Prostate gland (tissue), 2 donors: Measurements from ENCODE around the gene CXorf51B. TPM values are rescaled to one million over a fixed set of nuclear protein-coding genes. Genes with fewer than 3 reads are reported as not detected.
"Not testable (repeated sequence)": the region's sequence is repeated elsewhere in the genome, so short reads cannot be mapped to it uniquely, and the experiment has no call there.

Experiments used
- DNase-seq: peaks from one replicate; pipeline ENCODE4 v3.0.0-alpha.2; 2019; ENCODE audit warnings: low spot score
- H3K27ac ChIP-seq, 2 donors: fragments of 200-600 bp; sonication (generic); 2 replicates each; pipeline ENCODE4 v1.5.1; 2017 to 2019
- H3K27me3 ChIP-seq: fragments of 200-600 bp; sonication (generic); replicated peaks from 2 replicates; pipeline ENCODE4 v1.5.1; 2019; ENCODE audit not compliant: insufficient read depth
- H3K36me3 ChIP-seq, 2 donors: fragments of 200-600 bp; sonication (generic); 1 replicate in 1 of 2; 2 replicates in 1 of 2; pipeline versions ENCODE4 v1.5.1 to v1.8.1; 2017 to 2019
- H3K4me1 ChIP-seq: fragments of 200-600 bp; sonication (generic); replicated peaks from 2 replicates; pipeline ENCODE4 v1.5.1; 2019
- H3K4me3 ChIP-seq, 2 donors: fragments of 200-600 bp; sonication (generic); 2 replicates each; pipeline ENCODE4 v1.5.1; 2017 to 2019
- H3K9me3 ChIP-seq: fragments of 200-600 bp; sonication (generic); 2 replicates; pipeline ENCODE4 v1.5.1; 2017
- CTCF ChIP-seq, 4 experiments: fragments of 200-600 bp in 2 of 4; fragments of 450-650 bp in 2 of 4; sonication (generic) in 2 of 4; IDR thresholded peaks; 1 replicate in 3 of 4; 2 replicates in 1 of 4; pipeline ENCODE4 v1.5.1; 2016 to 2019; ENCODE audit warnings: antibody characterized with exemption in 4 of 4, mild to moderate bottlenecking in 2 of 4, moderate library complexity in 2 of 4
- POLR2A ChIP-seq: fragments of 450-650 bp; IDR thresholded peaks from one replicate; pipeline ENCODE4 v1.6.1; 2016; ENCODE audit warnings: antibody characterized with exemption, mild to moderate bottlenecking
- POLR2AphosphoS5 ChIP-seq: sonication (generic); formaldehyde crosslinking; IDR thresholded peaks from one replicate; pipeline ENCODE4 v1.6.1; 2017; ENCODE audit warnings: antibody characterized with exemption
- WGBS: methylation state at CpG from one replicate; pipeline ENCODE4 v1.1.5; 2018; 5-methylcytosine and 5-hydroxymethylcytosine counted together
- intact Hi-C: fragments of 100-400 bp; cut with DNase I; formaldehyde crosslinking; loops from one replicate; pipeline ENCODE4 v1.14.2; 2022
- total RNA-seq, 2 donors: library from RNA; depleted of rRNA; stranded (reverse); fragments of >200 nt; gene quantifications; one replicate each; pipeline ENCODE4 v1.1.0, GENCODE V29; 2016

The CXorf51B gene
- 10 to 100 TPM in 1 of 2 donors, not detected in 1; 16.1 TPM for total RNA-seq

- no CpG with 5 or more reads among the region's 3 CpGs for WGBS
- H3K27ac ChIP-seq, H3K9me3 ChIP-seq, H3K36me3 ChIP-seq, DNase-seq, H3K4me3 ChIP-seq, H3K4me1 ChIP-seq, H3K27me3 ChIP-seq, intact Hi-C loops: not testable (repeated sequence)
Measured at GRCh38 chrX:146809471-146809870, at the start of gene CXorf51B. TSS of gene CXorf51B (plus strand) at chrX:146809771. CDS start at chrX:146809792, 21 bp downstream.

GRCh38 chrX:146814644-146815043, 5.1 kb downstream of the CXorf51B start, which contains the start of gene CXorf51A:
TSS of gene CXorf51A (minus strand) at chrX:146814744. CDS start at chrX:146814723, 21 bp downstream.
- H3K27me3 ChIP-seq, H3K27ac ChIP-seq, H3K4me3 ChIP-seq, intact Hi-C loops, DNase-seq, H3K36me3 ChIP-seq, H3K9me3 ChIP-seq, H3K4me1 ChIP-seq: not testable (repeated sequence)
- WGBS, result no CpG with 5 or more reads among the region's 3 CpGs

GRCh38 chrX:146831994-146832393, 22.4 kb downstream of the CXorf51B start:
- WGBS, result 98% methylated on average over 4 of the region's 4 CpGs
- Histone ChIP-seq H3K27me3 (no peaks in the 10 kb centered on the region), H3K4me3 (no peak overlapping the region), H3K36me3 (no peaks in the 10 kb centered on the region), H3K4me1 (no peaks in the 10 kb centered on the region), H3K9me3 (no peaks in the 10 kb centered on the region), H3K27ac (no peak overlapping the region)
- TF ChIP-seq POLR2A (no peak), POLR2AphosphoS5 (no peak), CTCF (IDR thresholded peaks at IDR 0.05) (no peak)
- no peak for DNase-seq
- intact Hi-C loops, result no loop called here

- intact Hi-C loops, result no loop called here
- Histone ChIP-seq H3K27me3 (no peaks in the 10 kb centered on the region), H3K4me1 (no peaks in the 10 kb centered on the region), H3K4me3 (no peak overlapping the region), H3K36me3 (no peaks in the 10 kb centered on the region), H3K27ac (no peak overlapping the region), H3K9me3 (no peaks in the 10 kb centered on the region)
- no peak for DNase-seq
- 73% methylated on average over 2 of the region's 2 CpGs for WGBS
- TF ChIP-seq CTCF (IDR thresholded peaks at IDR 0.05) (no peak), POLR2AphosphoS5 (no peak), POLR2A (no peak)
Measured at GRCh38 chrX:146854281-146854680, 44.7 kb downstream of the CXorf51B start.

Other genes starting within 250 kb of the CXorf51B start
- not detected for gene CXorf51A, start 5.0 kb downstream of the CXorf51B start, total RNA-seq